ENCODE measurements around the gene ZDHHC20.
"Not testable (repeated sequence)": the region's sequence is repeated elsewhere in the genome, so short reads cannot be mapped to it uniquely, and the experiment has no call there.

ZDHHC20 gene

GRCh38 chr13:21435231-21435630, 23.9 kb downstream of the ZDHHC20 start:
- no peak for DNase-seq

GRCh38 chr13:21434588-21434987, 24.5 kb downstream of the ZDHHC20 start:
- DNase-seq, result peak; percentile 90

- no peak for DNase-seq
Observed at GRCh38 chr13:21429211-21429610, 29.9 kb downstream of the ZDHHC20 start.

- DNase-seq, result no peak
Observed at GRCh38 chr13:21427741-21428140, 31.4 kb downstream of the ZDHHC20 start.

GRCh38 chr13:21426238-21426637, 32.9 kb downstream of the ZDHHC20 start:
- no peak for DNase-seq

- peak; percentile 29 for DNase-seq
Observed at GRCh38 chr13:21420706-21421105, 38.4 kb downstream of the ZDHHC20 start.

- DNase-seq, result peak; percentile 14
Observed at GRCh38 chr13:21413013-21413412, 46.1 kb downstream of the ZDHHC20 start.

GRCh38 chr13:21410453-21410852, 48.6 kb downstream of the ZDHHC20 start:
- DNase-seq, result not testable (repeated sequence)

GRCh38 chr13:21405309-21405708, 53.8 kb downstream of the ZDHHC20 start:
- no peak for DNase-seq

GRCh38 chr13:21402586-21403307, 56.4 kb downstream of the ZDHHC20 start:
- peak; percentile 54 for DNase-seq

- DNase-seq, result no peak
Observed at GRCh38 chr13:21399741-21400140, 59.4 kb downstream of the ZDHHC20 start.

- DNase-seq, result no peak
Observed at GRCh38 chr13:21395953-21396352, 63.1 kb downstream of the ZDHHC20 start.

GRCh38 chr13:21389124-21389523, 70.0 kb downstream of the ZDHHC20 start:
- no peak for DNase-seq

- no peak for DNase-seq
Observed at GRCh38 chr13:21385710-21386109, 73.4 kb downstream of the ZDHHC20 start.

- DNase-seq, result peak; percentile 3
Observed at GRCh38 chr13:21383090-21383489, 76.0 kb downstream of the ZDHHC20 start.

GRCh38 chr13:21376998-21377985, 81.8 kb downstream of the ZDHHC20 start:
- DNase-seq, result not testable (repeated sequence)

GRCh38 chr13:21372530-21372929, 86.6 kb downstream of the ZDHHC20 start:
- no peak for DNase-seq

- no peak for DNase-seq
Observed at GRCh38 chr13:21371011-21371410, 88.1 kb downstream of the ZDHHC20 start.

- DNase-seq, result no peak
Observed at GRCh38 chr13:21365574-21365973, 93.5 kb downstream of the ZDHHC20 start.

- no peak for DNase-seq
Observed at GRCh38 chr13:21364916-21365315, 94.2 kb downstream of the ZDHHC20 start.

- DNase-seq, result no peak
Observed at GRCh38 chr13:21364357-21364756, 94.7 kb downstream of the ZDHHC20 start.

GRCh38 chr13:21362741-21363140, 96.4 kb downstream of the ZDHHC20 start:
- DNase-seq, result no peak

- DNase-seq, result no peak
Observed at GRCh38 chr13:21361706-21362105, 97.4 kb downstream of the ZDHHC20 start.

GRCh38 chr13:21361123-21361522, 98.0 kb downstream of the ZDHHC20 start:
- no peak for DNase-seq

All from suppressor macrophage treated with lipopolysaccharide for 4 hours (primary cell).